ENCODE results near the gene PRMT1. TPM values are rescaled to one million over a fixed set of nuclear protein-coding genes. Genes with fewer than 3 reads are reported as not detected.

PRMT1 gene
- total RNA-seq, 4 donors from 2014 or later = 78.5 to 274 (median 217) TPM

GRCh38 chr19:49652551-49653465 lies 24.3 kb upstream of the PRMT1 start:
- no peak overlapping the region for H3K4me3 ChIP-seq
- H3K36me3 ChIP-seq = no peaks in the 10 kb centered on the region
- H3K27me3 ChIP-seq = no peaks in the 10 kb centered on the region
- DNase-seq = no peak
- intact Hi-C loops (cut with DNase I; ENCODE audit: low total_unique reads) = no loop called here
- H3K27ac ChIP-seq = no peak overlapping the region
- H3K9me3 ChIP-seq = no peaks in the 10 kb centered on the region
- no peak for TF ChIP-seq CTCF (IDR thresholded peaks at IDR 0.05)
- TF ChIP-seq POLR2A (IDR thresholded peaks at IDR 0.05) = no peak
- H3K4me1 ChIP-seq = no peaks in the 10 kb centered on the region

GRCh38 chr19:49653466-49653806 lies 23.6 kb upstream of the PRMT1 start:
- Histone ChIP-seq H3K27me3 (no peaks in the 10 kb centered on the region), H3K9me3 (no peaks in the 10 kb centered on the region), H3K36me3 (no peaks in the 10 kb centered on the region), H3K4me3 (no peak overlapping the region), H3K4me1 (no peaks in the 10 kb centered on the region), H3K27ac (no peak overlapping the region)
- intact Hi-C loops (cut with DNase I; ENCODE audit: low total_unique reads) = no loop called here
- TF ChIP-seq POLR2A (IDR thresholded peaks at IDR 0.05) (no peak), CTCF (IDR thresholded peaks at IDR 0.05) (no peak)
- DNase-seq = no peak

GRCh38 chr19:49654581-49654980 lies 22.5 kb upstream of the PRMT1 start:
- TF ChIP-seq POLR2A (IDR thresholded peaks at IDR 0.05) (no peak), CTCF (IDR thresholded peaks at IDR 0.05) (no peak)
- Histone ChIP-seq H3K27ac (no peak overlapping the region), H3K4me3 (no peak overlapping the region), H3K36me3 (no peaks in the 10 kb centered on the region), H3K9me3 (no peaks in the 10 kb centered on the region), H3K27me3 (no peaks in the 10 kb centered on the region), H3K4me1 (no peaks in the 10 kb centered on the region)
- intact Hi-C loops (cut with DNase I; ENCODE audit: low total_unique reads) = no loop called here
- DNase-seq = no peak

GRCh38 chr19:49655570-49656455 lies 21.3 kb upstream of the PRMT1 start:
- no peaks in the 10 kb centered on the region for H3K36me3 ChIP-seq
- H3K27ac ChIP-seq = no peak overlapping the region
- intact Hi-C loops (cut with DNase I; ENCODE audit: low total_unique reads) = no loop called here
- H3K9me3 ChIP-seq = no peaks in the 10 kb centered on the region
- no peaks in the 10 kb centered on the region for H3K4me1 ChIP-seq
- no peak for TF ChIP-seq CTCF (IDR thresholded peaks at IDR 0.05)
- no peak for TF ChIP-seq POLR2A (IDR thresholded peaks at IDR 0.05)
- H3K4me3 ChIP-seq = no peak overlapping the region
- DNase-seq = no peak
- H3K27me3 ChIP-seq = no peaks in the 10 kb centered on the region

Data from uterus (tissue), 4 donors.